Endothelial cell (in vitro differentiated cells): Measurements from ENCODE around the gene JDP2. TPM values are rescaled to one million over a fixed set of nuclear protein-coding genes. Genes with fewer than 3 reads are reported as not detected.
A peak's percentile ranks its signal among the peaks of the same experiment; 100 is the strongest.

ENCODE experiments used
- DNase-seq: peaks from one replicate; pipeline ENCODE4 v3.0.0; 2021; ENCODE audit warnings: low spot score
- H3K27ac Mint-ChIP-seq: one replicate; pipeline ENCODE4 v1.8.0; 2021; ENCODE audit warnings: mixed read lengths, inconsistent platforms; ENCODE audit not compliant: unreplicated experiment
- H3K27me3 Mint-ChIP-seq: one replicate; pipeline ENCODE4 v1.8.0; 2021; ENCODE audit warnings: mild to moderate bottlenecking, moderate library complexity, mixed read lengths, inconsistent platforms; ENCODE audit not compliant: unreplicated experiment
- H3K36me3 Mint-ChIP-seq: one replicate; pipeline ENCODE4 v1.8.0; 2021; ENCODE audit warnings: mild to moderate bottlenecking, low read depth, mixed read lengths, inconsistent platforms; ENCODE audit not compliant: unreplicated experiment
- H3K4me1 Mint-ChIP-seq: one replicate; pipeline ENCODE4 v1.8.0; 2021; ENCODE audit warnings: mild to moderate bottlenecking, mixed read lengths, inconsistent platforms; ENCODE audit not compliant: unreplicated experiment
- H3K4me3 Mint-ChIP-seq: one replicate; pipeline ENCODE4 v1.8.0; 2021; ENCODE audit warnings: mild to moderate bottlenecking, mixed read lengths, inconsistent platforms; ENCODE audit not compliant: unreplicated experiment
- H3K9me3 Mint-ChIP-seq: one replicate; pipeline ENCODE4 v1.8.0; 2021; ENCODE audit warnings: mixed read lengths, inconsistent platforms; ENCODE audit not compliant: unreplicated experiment
- total RNA-seq: library from RNA; stranded (reverse); fragmentation: NEBNext Ultra II Directional; extraction: Animal tissue kit (Norgen Biotek cat#: 25700); gene quantifications from one replicate; pipeline ENCODE4 v1.2.1, GENCODE V29; 2021; ENCODE audit not compliant: unreplicated experiment
- TF ChIP-seq, protein P1 (sequence below): fragments of 200-600 bp; sonication (generic); IDR thresholded peaks from one replicate; pipeline ENCODE4 v1.5.0; 2021; ENCODE audit warnings: antibody characterized with exemption; ENCODE audit not compliant: unreplicated experiment

Gene JDP2
- total RNA-seq, 1 donor from 2014 or later, result 5.1 TPM

DNA sequence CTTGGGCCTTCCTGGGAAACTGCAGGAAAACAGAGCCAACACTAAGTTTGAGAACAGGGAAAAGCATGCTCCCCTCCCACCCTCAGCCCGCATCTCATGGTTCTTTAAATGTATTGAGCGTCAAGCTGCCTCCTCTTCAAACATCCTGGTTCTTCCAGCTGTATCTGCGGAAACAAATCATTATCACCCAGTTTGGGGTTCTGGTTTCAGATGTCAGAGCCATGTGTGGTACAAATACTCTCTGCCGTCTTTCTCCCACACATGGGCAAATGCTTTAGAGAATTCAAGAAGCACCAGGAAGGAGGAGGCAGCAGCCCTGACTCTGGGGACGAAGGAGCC, 29.1 kb downstream of the JDP2 start:
- Mint-ChIP-seq H3K9me3 (no peaks in the 10 kb centered on the region), H3K4me3 (no peak overlapping the region), H3K27ac (no peak overlapping the region), H3K36me3 (peaks cover 3% of the 10 kb centered on the region), H3K27me3 (peaks cover 7% of the 10 kb centered on the region), H3K4me1 (peaks cover 24% of the 10 kb centered on the region)
- TF ChIP-seq, protein P1, sequence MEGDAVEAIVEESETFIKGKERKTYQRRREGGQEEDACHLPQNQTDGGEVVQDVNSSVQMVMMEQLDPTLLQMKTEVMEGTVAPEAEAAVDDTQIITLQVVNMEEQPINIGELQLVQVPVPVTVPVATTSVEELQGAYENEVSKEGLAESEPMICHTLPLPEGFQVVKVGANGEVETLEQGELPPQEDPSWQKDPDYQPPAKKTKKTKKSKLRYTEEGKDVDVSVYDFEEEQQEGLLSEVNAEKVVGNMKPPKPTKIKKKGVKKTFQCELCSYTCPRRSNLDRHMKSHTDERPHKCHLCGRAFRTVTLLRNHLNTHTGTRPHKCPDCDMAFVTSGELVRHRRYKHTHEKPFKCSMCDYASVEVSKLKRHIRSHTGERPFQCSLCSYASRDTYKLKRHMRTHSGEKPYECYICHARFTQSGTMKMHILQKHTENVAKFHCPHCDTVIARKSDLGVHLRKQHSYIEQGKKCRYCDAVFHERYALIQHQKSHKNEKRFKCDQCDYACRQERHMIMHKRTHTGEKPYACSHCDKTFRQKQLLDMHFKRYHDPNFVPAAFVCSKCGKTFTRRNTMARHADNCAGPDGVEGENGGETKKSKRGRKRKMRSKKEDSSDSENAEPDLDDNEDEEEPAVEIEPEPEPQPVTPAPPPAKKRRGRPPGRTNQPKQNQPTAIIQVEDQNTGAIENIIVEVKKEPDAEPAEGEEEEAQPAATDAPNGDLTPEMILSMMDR, result no peak
- no peak for DNase-seq

- no peak for DNase-seq
- Mint-ChIP-seq H3K27me3 (peaks cover 9% of the 10 kb centered on the region), H3K4me1 (peaks cover 22% of the 10 kb centered on the region), H3K36me3 (peaks cover 3% of the 10 kb centered on the region), H3K9me3 (no peaks in the 10 kb centered on the region), H3K27ac (no peak overlapping the region), H3K4me3 (no peak overlapping the region)
- TF ChIP-seq, protein P1, result no peak
These were observed 29.9 kb downstream of the JDP2 start for GRCh38 chr14:75457648-75458165.

DNA sequence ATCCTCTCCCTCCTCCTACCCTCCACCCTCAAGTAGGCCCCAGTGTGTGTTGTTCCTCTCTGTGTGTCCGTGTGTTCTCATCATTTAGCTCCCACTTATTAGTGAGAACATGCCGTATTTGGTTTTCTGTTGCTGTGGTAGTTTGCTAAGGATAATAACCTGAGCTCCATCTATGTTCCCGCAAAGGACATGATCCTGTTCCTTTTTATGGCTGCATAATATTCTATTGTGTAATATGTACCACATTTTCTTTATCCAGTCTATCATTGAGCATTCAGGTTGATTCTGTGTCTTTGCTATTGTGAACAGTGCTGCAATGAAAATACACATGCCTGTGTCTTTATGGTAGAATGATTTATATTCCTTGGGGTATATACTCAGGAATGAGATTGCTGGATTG, 30.5 kb downstream of the JDP2 start:
- Mint-ChIP-seq H3K27ac (peak overlapping the region; percentile 57), H3K27me3 (peaks cover 9% of the 10 kb centered on the region), H3K9me3 (no peaks in the 10 kb centered on the region), H3K36me3 (peaks cover 3% of the 10 kb centered on the region), H3K4me1 (peaks cover 16% of the 10 kb centered on the region), H3K4me3 (no peak overlapping the region)
- no peak for DNase-seq
- TF ChIP-seq, protein P1, result no peak

GRCh38 chr14:75459099-75459741, 31.4 kb downstream of the JDP2 start:
- no peak for DNase-seq
- Mint-ChIP-seq H3K4me3 (no peak overlapping the region), H3K9me3 (no peaks in the 10 kb centered on the region), H3K36me3 (peaks cover 3% of the 10 kb centered on the region), H3K4me1 (peaks cover 11% of the 10 kb centered on the region), H3K27me3 (peaks cover 6% of the 10 kb centered on the region), H3K27ac (peak overlapping the region; percentile 22)
- TF ChIP-seq, protein P1, result no peak

DNA sequence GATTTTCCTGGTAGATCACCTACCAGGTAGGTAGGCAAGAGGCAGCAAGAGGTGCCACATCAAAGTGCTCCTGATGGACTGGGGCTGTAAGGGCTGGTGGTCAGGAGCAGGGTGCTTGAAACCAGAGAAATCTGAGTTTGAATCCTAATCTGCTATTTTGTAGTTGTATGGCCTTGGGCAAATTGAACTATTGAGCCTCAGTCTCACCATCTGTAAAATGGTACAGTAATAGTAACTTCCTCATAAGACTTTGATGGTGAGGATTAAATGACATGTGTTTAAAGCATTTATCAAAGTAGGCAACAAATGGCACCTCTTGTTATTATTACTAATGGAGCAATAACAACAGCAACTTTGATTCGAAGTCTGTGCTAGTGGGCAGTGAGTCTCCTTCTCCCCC, 32.0 kb downstream of the JDP2 start:
- Mint-ChIP-seq H3K27ac (no peak overlapping the region), H3K36me3 (no peaks in the 10 kb centered on the region), H3K4me1 (peaks cover 8% of the 10 kb centered on the region), H3K9me3 (no peaks in the 10 kb centered on the region), H3K27me3 (peaks cover 6% of the 10 kb centered on the region), H3K4me3 (no peak overlapping the region)
- TF ChIP-seq, protein P1, result no peak
- DNase-seq, result no peak
